Rectal smooth muscle tissue (tissue), 1 donor: ENCODE data around the gene UCKL1.

Experiments used
- H3K27ac ChIP-seq: one replicate; pipeline ENCODE4 v1.7.0; 2013; ENCODE audit warnings: low read depth, low read length, inconsistent platforms
- H3K27me3 ChIP-seq: one replicate; pipeline ENCODE4 v1.7.0; 2013; ENCODE audit warnings: low read length; ENCODE audit not compliant: control insufficient read depth, insufficient read depth
- H3K36me3 ChIP-seq: one replicate; pipeline ENCODE4 v1.7.0; 2013; ENCODE audit warnings: low read length; ENCODE audit not compliant: control insufficient read depth, insufficient read depth
- H3K4me1 ChIP-seq: one replicate; pipeline ENCODE4 v1.7.0; 2013; ENCODE audit warnings: low read length; ENCODE audit not compliant: control insufficient read depth, insufficient read depth
- H3K4me3 ChIP-seq: one replicate; pipeline ENCODE4 v1.7.0; 2013; ENCODE audit warnings: low read length
- H3K9ac ChIP-seq: one replicate; pipeline ENCODE4 v1.7.0; 2013; ENCODE audit warnings: low read length

UCKL1 gene

DNA sequence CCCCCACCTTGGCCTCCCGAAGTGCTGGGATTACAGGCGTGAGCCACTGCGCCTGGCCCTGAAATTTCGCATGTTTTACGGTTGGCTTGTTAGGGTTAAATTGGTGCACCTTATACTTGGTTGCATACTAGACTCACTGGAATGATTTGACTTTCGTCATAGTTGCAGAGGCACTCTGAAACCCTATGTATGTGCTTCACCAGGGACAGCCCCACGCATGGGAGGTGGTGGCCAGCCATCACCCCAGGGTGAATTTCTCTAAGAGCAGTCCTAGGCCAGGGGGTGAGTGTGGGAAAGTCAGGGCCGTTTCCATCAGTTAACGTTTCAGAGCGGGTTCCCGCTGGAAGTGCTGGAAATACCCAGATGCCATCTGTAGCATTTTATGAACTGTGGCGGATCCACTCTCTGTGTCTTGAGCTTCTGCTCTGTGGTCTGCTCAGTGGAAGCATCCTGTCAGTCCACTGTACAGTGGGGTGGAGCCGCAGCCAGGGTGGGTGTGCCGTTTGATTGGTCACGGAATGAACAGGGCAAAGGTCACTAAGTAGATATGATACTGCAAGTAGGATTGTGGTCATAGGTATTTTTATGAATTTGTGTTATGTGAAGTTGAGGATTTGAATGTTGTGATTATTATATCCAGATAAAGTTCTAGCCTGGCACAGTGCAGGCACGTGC, 48.1 kb downstream of the UCKL1 start:
- Histone ChIP-seq H3K27ac (no peak overlapping the region), H3K4me1 (no peaks in the 10 kb centered on the region), H3K9ac (no peak overlapping the region), H3K36me3 (no peaks in the 10 kb centered on the region), H3K27me3 (no peaks in the 10 kb centered on the region), H3K4me3 (no peak overlapping the region)

DNA sequence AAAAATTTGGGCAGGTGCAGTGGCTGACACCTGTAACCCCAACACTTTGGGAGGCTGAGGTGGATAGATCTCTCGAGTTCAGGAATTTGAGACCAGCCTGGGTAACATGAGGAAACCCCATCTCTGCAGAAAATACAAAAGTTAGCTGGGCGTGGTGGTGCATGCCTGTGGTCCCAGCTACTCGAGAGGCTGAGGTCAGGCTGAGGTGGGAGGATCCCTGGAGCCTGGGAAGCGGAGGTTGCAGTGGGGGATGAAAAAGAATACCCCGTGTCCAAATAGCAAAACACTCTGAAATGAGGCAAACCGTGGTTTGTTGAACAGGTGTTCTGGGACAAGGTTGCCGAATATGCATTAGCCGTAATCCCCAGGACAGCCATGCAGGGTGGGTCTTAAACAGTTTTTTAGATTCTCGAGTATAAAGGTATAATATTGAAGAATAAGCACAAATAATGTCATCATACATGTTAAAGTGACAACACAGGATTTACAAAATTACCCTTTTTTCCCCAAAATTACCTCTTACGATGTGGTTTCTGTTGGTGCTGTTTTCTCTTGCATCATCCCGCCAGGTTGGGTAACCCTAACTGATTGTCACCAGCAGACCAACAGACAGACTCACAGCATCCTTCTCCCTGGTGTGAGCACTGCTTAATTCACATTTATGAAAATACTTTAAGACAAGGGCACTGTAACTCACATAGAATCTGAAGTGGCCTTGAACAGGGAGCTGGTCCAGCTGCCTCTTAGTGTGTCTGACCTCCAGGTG, 52.2 kb downstream of the UCKL1 start:
- Histone ChIP-seq H3K9ac (no peak overlapping the region), H3K27ac (no peak overlapping the region), H3K4me1 (no peaks in the 10 kb centered on the region), H3K36me3 (no peaks in the 10 kb centered on the region), H3K4me3 (no peak overlapping the region), H3K27me3 (no peaks in the 10 kb centered on the region)

DNA sequence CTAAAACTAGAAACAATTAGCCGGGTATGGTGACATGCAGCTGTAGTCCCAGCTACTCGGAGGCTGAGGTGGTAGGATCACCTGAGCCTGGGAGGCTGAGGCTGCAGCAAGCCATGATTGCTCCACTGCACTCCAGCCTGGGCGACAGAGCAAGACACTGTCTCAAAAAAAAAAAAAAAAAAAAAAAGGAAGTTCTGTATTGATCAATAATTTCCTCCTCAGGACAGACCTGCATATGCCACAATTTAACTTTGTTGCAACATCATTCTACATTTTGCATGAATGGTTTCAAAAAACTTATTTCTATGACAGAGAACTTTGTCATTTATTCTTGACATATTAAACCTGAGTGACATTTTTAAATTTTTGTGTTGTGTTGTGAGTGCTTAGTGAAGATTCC, 55.8 kb downstream of the UCKL1 start:
- Histone ChIP-seq H3K27ac (no peak overlapping the region), H3K4me1 (peaks cover 10% of the 10 kb centered on the region), H3K36me3 (no peaks in the 10 kb centered on the region), H3K27me3 (no peaks in the 10 kb centered on the region), H3K4me3 (no peak overlapping the region), H3K9ac (no peak overlapping the region)

DNA sequence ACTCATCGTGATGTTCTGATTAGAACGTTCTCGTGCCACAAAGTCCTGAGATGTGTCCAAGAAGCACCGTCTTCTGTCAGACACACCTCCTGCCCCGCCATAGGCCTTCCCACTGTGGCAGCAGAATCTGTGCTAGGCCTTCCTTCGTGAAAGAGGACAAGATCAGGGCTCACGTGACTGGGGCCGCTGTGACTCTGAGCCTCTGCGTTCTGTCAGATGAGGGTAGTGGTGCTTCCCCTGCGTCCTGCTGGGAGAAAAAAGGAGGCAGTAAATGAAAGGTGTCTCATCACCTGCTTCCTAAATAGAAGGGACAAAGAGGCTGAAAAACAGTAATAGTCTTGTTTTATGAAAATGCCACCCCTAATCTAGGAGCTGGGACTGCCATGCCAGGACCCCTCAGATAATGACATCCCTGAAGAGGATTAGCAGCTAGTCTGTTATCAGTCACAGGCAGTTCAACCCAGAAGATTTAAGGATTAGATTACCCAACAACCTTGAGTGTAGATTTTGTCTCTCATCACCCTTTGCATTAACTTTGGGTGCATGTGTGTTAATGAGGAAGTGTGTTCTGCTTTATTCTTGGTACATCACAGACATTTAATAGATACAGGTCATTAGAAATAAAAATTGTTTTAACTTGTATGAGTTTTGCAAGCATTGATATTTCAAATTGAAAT, 57.2 kb downstream of the UCKL1 start:
- H3K36me3 ChIP-seq, result no peaks in the 10 kb centered on the region
- peaks cover 10% of the 10 kb centered on the region for H3K4me1 ChIP-seq
- no peak overlapping the region for H3K27ac ChIP-seq
- no peak overlapping the region for H3K4me3 ChIP-seq
- H3K9ac ChIP-seq, result no peak overlapping the region
- H3K27me3 ChIP-seq, result no peaks in the 10 kb centered on the region

DNA sequence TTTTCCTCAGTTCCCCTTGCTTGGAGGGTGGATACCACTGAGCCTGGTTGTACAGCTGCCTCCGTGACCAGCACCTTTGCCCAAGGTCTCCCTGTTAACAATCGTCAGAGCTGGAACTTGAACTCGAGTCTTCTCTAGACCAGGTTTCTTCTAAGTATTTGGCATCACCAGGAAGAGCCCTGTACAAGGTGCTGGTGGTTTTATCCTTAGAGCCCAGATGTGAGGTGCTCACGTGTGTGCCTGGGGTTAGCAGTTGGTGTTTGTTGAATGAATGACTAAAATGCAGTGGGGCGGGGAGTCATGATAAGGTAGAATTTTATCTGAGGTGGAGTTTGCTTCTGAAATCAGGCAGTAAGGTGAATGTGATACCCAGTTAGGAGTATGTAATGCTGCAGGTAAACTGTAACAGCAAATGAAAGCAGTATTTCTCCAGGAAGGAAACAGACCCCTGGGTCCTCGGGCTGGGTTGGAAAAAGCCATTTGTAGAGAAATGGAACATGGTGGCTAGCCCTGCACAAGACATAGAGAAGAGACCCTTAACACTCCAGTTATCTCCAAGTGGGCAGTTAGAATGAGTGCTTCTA, 58.1 kb downstream of the UCKL1 start:
- H3K27me3 ChIP-seq, result no peaks in the 10 kb centered on the region
- no peak overlapping the region for H3K27ac ChIP-seq
- no peak overlapping the region for H3K4me3 ChIP-seq
- H3K4me1 ChIP-seq, result peaks cover 10% of the 10 kb centered on the region
- H3K36me3 ChIP-seq, result no peaks in the 10 kb centered on the region
- no peak overlapping the region for H3K9ac ChIP-seq

DNA sequence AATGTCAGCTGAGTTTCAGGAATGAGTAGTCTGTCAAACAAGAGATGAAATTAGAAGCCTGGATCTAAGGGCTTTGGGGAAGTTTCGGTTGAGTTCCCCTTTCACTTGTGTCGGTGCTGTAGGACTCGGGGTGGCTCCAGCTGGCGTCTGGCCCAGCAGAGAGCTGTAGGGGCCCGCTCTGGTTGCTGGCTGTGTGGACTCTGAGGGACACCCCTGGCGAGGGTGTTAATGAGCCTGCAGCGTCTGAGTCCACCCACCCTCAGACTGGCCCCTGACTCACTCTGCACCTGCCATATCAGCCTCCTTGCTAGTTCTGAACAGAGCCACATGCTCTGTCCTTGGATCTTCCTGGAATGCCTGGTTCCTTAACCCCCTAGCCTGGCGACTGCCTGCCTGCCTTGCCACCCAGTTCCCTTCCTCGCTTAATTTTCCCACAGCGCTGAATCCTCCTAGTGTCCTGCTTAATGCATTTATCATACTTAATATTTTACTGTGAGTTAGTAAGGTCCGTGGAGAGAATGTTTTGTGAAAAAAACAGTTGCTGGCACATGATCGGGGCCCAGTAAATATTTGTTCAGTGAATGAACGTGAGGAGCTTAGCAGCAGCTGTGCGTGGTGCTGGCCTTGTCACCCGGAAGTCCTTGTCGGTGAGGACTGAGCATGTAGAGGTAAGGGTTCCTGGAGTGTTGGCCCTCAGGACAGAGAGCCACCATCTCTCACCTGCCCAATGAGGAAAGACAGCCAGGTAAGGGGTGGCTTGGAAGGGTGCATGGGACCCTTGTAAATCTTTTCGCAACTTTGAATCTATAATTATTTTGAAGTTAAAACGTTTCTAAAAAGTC, 59.7 kb downstream of the UCKL1 start:
- Histone ChIP-seq H3K27ac (peak overlapping the region; percentile 32), H3K9ac (peak overlapping the region; percentile 22), H3K27me3 (no peaks in the 10 kb centered on the region), H3K4me1 (peaks cover 10% of the 10 kb centered on the region), H3K4me3 (peak overlapping the region; percentile 59), H3K36me3 (no peaks in the 10 kb centered on the region)

DNA sequence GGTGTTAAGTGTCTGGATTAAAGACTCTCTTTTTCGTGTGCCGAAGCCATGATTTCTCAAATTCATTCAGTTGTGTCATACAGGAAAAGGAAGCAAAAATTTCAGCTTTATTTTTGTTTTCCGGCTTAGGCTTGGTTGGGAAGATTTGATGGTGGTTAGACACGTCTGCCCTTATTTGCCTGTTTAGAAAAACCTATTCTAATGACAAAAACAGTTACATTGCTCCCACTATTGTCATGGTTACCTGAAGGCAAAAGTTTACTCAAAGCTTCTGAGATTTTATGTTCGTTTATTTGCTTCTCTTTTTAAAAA, 60.3 kb downstream of the UCKL1 start:
- peaks cover 10% of the 10 kb centered on the region for H3K4me1 ChIP-seq
- H3K27ac ChIP-seq, result peak overlapping the region; percentile 32
- no peaks in the 10 kb centered on the region for H3K36me3 ChIP-seq
- no peaks in the 10 kb centered on the region for H3K27me3 ChIP-seq
- peak overlapping the region; percentile 3 for H3K9ac ChIP-seq
- H3K4me3 ChIP-seq, result peak overlapping the region; percentile 59

DNA sequence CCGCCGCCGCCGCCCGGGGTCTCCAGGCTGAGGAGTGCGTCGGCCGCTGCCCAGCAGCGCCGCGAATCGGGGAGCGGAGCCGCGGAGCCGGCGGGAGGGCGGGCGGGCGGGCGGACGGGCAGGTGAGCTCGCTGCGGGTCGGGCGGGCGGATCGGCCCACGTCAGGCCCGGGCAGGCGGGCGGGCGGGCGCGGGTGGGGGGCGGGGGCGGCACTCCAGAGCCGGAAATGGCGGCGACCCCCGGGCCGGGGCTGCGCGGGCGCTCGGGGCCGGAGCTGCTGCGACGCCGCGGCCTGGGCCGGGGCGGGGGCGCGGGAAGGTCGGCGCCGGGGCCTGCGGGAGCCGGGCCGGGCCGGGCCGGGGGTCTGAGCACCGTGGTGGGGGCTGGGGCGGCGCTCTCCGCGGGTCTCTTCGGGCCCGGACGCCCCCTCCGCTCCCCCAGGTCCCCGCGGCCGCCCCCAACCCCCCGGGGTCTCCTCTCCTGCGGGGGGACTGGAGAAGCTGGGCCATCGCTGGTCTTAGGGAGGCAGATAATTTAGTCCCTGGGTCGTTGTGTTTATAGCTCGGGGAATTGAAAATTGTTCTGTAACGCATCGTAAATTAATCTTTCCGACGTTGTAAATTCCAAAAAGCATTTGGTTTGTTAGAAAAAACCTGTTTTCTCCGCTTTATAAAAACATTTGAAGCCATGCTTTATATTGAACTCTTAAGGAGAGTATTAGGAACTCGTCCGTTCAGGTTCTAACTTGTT, 60.8 kb downstream of the UCKL1 start:
- Histone ChIP-seq H3K27ac (peak overlapping the region; percentile 32), H3K4me3 (peak overlapping the region; percentile 59), H3K4me1 (peaks cover 10% of the 10 kb centered on the region), H3K9ac (peak overlapping the region; percentile 3), H3K27me3 (no peaks in the 10 kb centered on the region), H3K36me3 (no peaks in the 10 kb centered on the region)

DNA sequence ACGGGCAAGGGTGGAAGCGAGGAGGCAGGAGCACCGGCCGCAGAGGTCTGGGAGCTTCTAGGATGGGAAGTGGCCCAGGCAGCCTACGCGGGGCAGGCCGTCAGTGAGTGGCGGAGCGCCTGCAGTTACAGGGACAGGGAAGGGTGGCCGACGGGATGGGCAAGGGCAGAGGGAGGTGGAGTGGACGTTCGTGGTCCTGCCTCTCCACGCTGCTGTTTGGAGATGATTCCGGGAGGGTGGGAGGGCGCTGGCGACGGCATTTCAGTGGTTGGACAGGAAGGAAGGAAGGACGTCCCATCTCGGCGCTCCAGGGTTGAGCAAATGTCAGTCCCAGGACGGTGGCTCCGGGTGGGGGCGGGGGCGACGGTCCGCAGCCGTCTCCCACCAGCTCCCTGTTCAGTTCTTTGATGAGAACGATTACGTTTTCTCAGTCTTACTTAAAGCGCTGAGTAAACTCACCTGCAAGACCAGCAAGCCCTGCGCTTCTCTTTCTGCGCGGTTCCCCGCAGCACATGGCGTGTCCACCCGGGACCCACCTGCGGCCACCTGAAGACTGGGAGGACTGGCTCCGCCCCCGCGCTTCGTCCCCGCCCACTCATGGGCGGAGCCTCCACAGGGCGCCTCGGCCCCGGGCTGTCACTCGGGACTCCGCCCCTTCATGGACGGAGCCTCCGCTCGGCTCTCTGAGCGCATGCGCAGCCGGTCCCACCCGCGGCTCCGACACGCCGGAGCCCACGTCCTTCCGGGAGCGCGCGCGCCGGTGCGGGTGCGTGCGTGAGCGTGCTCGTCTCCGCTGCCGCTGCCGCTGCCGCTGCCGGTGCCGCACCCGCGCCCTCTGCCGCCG, 61.6 kb downstream of the UCKL1 start, which contains the start of gene DNAJC5:
TSS of gene DNAJC5 (plus strand) at position 769 of the 844 bp plus-strand sequence. CDS start 33,220 bp downstream, outside the sequence.
- H3K27me3 ChIP-seq, result no peaks in the 10 kb centered on the region
- H3K36me3 ChIP-seq, result peaks cover 7% of the 10 kb centered on the region
- peak within 1 kb of the TSS; percentile 3 for H3K9ac ChIP-seq
- peak within 1 kb of the TSS; percentile 59 for H3K4me3 ChIP-seq
- peaks cover 10% of the 10 kb centered on the region for H3K4me1 ChIP-seq
- H3K27ac ChIP-seq, result peak within 1 kb of the TSS; percentile 32

DNA sequence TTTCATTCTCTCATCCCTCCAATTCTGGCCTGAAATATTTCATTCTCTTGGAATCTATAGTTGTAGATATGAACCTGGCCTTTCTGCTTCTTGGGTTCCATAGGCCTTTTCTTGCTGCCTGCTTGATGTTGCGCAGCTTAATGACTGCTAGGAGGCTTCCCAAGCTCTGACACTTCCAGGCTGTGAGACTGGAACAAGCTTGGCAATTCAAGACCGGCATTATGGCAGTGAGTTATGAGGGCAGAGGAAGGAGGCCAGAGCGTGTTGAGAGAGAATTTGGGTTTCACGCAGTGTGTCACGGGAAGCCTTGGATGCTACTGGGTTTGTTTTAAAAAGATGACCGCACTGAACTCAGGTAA, 62.2 kb downstream of the UCKL1 start:
- no peaks in the 10 kb centered on the region for H3K27me3 ChIP-seq
- H3K4me1 ChIP-seq, result peaks cover 10% of the 10 kb centered on the region
- H3K36me3 ChIP-seq, result peaks cover 13% of the 10 kb centered on the region
- no peak overlapping the region for H3K9ac ChIP-seq
- peak overlapping the region; percentile 57 for H3K4me3 ChIP-seq
- no peak overlapping the region for H3K27ac ChIP-seq

DNA sequence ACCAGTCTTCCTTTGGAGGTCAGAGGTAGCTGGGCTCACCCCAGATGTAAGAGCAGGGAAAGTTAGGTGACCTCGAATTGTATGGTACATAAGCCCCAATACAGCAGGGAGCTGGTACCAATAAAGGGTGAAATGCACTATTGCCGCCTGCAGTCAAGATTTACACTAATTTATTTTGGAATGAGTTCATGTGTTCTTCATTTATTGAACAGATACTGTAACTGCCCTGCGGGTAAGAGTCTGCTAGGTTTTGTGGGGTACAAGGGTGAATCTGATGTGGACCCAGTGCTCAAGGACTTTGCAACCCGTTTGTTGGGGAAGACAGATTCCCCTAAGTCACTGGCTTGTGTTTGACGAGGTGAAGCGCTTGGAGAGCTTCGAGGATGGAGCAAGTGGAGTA, 63.8 kb downstream of the UCKL1 start:
- H3K27me3 ChIP-seq, result no peaks in the 10 kb centered on the region
- H3K4me3 ChIP-seq, result no peak overlapping the region
- no peak overlapping the region for H3K27ac ChIP-seq
- H3K9ac ChIP-seq, result no peak overlapping the region
- H3K4me1 ChIP-seq, result peaks cover 10% of the 10 kb centered on the region
- peaks cover 15% of the 10 kb centered on the region for H3K36me3 ChIP-seq
